GM10847 (cell line): ENCODE results near the gene AHI1.

Experiments
- POLR2A ChIP-seq: IDR thresholded peaks from 2 replicates; pipeline ENCODE4 v1.6.1; 2011; ENCODE audit not compliant: insufficient read length; ENCODE audit errors: extremely low read depth

AHI1 gene

DNA sequence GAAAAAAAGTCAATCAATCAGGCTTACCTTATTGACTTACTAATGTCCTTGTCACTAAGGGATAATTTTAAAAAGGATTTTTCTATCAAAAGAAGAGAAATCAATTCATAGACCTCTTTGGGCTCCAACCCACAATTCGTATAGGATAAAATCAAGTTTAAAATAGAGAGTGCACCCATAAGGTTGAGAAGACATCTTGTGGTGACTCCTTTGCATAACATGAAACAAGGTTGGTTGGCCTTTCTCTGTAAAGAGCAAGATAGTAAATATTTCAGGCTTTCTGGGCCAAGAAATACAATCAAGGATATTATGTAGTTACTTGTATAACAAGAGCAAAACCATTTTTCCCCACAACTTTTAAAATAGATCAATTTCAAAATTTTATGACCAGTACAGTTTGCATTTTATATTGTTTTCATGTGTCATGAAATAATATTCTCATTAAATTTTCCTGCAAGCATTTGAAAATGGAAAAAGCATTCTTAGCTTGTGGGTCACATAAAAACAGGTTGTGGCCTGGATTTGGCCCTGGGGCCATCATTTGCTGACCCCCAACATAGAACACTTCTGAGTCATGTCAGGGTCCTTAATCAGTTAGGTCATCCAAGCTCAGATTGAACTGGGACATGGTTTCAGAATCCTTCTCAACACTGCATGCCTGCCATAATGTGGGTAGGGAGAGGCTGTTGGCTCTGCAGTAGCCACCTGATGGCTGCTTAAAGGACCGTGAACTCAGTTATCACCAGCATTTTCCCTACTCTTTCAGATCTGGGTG lies 239.7 kb downstream of the AHI1 start:
- TF ChIP-seq POLR2A = no peak

DNA sequence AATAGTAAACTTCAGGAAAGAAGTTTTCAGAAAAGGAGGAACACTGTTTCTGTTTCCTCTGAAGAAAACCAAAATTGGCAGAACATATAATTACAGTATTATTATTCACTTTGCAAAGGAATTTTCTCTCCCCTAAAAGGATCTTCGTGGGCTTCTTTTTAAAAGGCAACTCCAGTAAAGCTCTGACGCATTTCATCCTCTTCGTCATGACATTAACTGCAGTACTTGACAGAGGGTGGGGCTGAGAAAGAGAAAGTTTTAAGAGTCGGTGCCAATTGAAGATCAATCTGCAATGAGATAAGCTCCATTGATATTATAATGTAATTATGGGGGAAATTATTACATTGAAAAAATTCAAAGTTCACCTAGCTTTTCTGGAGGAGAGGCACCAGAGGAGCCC lies 240.7 kb downstream of the AHI1 start:
- no peak for TF ChIP-seq POLR2A

- TF ChIP-seq POLR2A = no peak
Observed at GRCh38 chr6:135254471-135254870, 243.1 kb downstream of the AHI1 start.

GRCh38 chr6:135251498-135252441 lies 245.8 kb downstream of the AHI1 start:
- TF ChIP-seq POLR2A = no peak

- no peak for TF ChIP-seq POLR2A
Observed at GRCh38 chr6:135250751-135251497, 246.6 kb downstream of the AHI1 start.

DNA sequence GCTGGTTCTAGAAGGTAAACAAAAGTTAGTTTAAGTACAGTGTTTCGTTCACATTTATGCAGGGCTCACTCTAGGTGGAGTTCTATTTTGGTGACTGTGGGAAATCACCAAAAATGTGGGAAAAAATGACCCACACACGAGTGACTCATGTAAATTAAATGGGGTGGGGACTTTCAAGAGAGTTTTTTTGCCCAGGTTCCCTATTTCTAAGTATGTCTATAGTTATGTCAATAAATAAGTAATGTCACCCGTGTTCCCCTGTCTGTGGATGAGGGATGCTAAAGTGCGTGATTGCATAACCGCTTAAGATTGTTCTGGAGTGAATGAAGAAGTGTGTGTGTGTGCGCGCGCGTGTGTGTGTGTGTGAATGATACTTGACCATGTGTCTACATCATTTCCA lies 247.3 kb downstream of the AHI1 start:
- no peak for TF ChIP-seq POLR2A

GRCh38 chr6:135244805-135245204 lies 252.7 kb downstream of the AHI1 start:
- TF ChIP-seq POLR2A = no peak

- no peak for TF ChIP-seq POLR2A
Observed at GRCh38 chr6:135243871-135244796, 253.4 kb downstream of the AHI1 start.

- no peak for TF ChIP-seq POLR2A
Observed at GRCh38 chr6:135240711-135241110, 256.8 kb downstream of the AHI1 start.

GRCh38 chr6:135236732-135237131 lies 260.8 kb downstream of the AHI1 start:
- no peak for TF ChIP-seq POLR2A

DNA sequence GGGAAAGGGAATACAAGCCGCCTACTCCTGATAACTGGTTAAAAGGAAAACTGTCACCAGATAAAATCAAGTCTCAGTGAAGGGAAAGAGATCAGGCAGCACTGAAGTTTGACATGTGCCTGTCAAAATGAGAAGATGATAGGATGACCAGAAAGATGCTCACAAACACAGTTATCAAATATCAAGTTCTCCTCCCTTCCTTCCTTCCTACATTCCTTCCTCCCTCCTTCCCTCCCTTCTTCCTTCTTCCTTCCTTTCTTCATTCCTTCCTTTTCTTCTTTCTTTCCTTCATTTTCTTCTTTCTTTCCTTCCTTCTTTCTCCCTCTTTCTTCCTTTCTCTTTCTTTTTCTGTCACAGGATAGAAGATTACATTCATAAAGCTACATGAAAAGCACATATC lies 261.2 kb downstream of the AHI1 start:
- no peak for TF ChIP-seq POLR2A

DNA sequence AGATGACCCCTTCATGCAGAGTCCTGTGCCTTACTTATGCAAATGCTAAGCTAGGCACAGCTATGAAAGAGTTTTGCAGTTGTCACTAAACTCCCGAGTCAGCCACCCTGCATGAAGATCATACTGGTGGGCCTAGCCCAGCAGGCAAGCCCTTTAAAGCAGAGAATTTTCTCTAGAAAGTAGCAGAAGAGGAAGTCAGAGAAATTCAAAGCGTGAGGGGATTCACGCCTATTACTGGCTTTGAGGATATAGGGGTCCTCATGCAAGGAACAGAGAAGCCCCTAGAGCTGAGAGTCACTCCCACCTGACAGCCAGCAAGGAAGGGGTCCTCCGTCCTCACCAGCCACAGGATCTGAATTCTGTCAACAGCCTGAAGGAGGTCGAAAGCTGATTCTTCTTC lies 261.8 kb downstream of the AHI1 start:
- no peak for TF ChIP-seq POLR2A

GRCh38 chr6:135234492-135234780 lies 263.1 kb downstream of the AHI1 start:
- no peak for TF ChIP-seq POLR2A

DNA sequence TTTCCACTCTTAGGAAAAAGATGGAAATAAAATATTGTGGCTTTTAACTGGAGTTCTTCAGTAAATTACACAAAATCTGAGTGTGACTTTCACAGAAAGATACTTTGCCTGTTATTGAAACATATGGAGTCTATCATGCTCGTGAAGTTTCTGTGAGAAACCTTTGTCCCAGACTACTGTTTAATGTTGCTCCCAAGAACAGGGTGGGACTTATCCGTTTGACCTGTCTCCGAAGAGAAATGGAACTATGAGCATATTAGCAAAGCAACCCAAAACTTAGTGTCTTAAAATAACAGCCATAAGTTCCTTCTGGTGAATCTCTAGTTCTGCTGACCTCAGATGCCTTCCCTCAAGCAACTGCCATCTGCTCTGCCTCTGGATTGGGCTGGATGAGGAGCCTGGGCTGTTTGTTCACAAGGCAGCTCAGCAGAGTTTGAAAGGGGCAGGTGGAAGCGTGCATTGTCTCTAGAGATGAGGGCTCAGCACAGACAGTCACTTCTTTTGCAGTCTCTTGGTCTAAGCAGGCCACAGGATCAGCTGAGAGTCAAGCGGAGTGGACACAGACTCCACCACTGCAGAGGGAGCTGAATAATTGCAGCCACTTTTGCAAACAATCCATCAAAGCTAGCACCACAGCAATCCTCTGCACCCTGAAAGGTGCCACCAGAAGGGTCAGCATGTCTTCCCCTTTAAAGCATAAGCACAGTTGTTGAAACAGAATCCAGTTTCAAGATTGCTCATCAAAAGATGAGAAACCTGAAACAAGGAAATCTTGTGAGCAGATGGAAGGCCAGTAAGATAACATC lies 263.7 kb downstream of the AHI1 start:
- TF ChIP-seq POLR2A = no peak
